ENCODE results near the gene ATP4B. TPM values are rescaled to one million over a fixed set of nuclear protein-coding genes. Genes with fewer than 3 reads are reported as not detected.

ATP4B gene
- total RNA-seq, 1 experiment from 2014 or later = not detected

DNA sequence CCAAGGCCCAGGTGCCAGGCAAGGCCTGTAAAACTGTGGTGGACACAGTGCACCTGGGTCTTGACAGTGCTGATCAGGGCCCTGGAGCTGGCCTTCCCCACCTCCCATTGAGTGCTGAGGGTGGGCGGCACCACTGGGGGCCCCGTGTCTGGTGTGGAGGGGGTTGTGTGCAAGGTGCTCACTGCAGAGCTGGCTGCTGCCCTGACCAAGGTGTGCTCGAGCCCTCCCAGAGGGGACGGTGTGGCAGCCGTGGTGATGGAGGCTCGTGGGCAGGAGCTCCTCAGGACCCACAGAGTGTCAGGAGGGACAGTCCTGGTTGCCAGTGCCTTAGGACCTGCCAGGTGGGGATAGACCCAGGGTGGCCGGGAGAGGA lies 23.0 kb downstream of the ATP4B start (continued):
- TF ChIP-seq, protein P1, sequence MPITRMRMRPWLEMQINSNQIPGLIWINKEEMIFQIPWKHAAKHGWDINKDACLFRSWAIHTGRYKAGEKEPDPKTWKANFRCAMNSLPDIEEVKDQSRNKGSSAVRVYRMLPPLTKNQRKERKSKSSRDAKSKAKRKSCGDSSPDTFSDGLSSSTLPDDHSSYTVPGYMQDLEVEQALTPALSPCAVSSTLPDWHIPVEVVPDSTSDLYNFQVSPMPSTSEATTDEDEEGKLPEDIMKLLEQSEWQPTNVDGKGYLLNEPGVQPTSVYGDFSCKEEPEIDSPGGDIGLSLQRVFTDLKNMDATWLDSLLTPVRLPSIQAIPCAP (CRISPR knock-in tag; IDR thresholded peaks at IDR 0.05) = no peak
- TF ChIP-seq, protein P2, sequence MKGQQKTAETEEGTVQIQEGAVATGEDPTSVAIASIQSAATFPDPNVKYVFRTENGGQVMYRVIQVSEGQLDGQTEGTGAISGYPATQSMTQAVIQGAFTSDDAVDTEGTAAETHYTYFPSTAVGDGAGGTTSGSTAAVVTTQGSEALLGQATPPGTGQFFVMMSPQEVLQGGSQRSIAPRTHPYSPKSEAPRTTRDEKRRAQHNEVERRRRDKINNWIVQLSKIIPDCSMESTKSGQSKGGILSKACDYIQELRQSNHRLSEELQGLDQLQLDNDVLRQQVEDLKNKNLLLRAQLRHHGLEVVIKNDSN (CRISPR knock-in tag; IDR thresholded peaks at IDR 0.05) = no peak
- no peak for TF ChIP-seq RORB (CRISPR knock-in tag; IDR thresholded peaks at IDR 0.05)
- no peak for TF ChIP-seq OVOL2 (CRISPR knock-in tag; IDR thresholded peaks at IDR 0.05; ENCODE audit: borderline replicate concordance)
- TF ChIP-seq TP53 (CRISPR knock-in tag; IDR thresholded peaks at IDR 0.05) = no peak
- TF ChIP-seq GTF2I (CRISPR knock-in tag; conservative IDR thresholded peaks at IDR 0.05) = no peak
- TF ChIP-seq, protein P3, sequence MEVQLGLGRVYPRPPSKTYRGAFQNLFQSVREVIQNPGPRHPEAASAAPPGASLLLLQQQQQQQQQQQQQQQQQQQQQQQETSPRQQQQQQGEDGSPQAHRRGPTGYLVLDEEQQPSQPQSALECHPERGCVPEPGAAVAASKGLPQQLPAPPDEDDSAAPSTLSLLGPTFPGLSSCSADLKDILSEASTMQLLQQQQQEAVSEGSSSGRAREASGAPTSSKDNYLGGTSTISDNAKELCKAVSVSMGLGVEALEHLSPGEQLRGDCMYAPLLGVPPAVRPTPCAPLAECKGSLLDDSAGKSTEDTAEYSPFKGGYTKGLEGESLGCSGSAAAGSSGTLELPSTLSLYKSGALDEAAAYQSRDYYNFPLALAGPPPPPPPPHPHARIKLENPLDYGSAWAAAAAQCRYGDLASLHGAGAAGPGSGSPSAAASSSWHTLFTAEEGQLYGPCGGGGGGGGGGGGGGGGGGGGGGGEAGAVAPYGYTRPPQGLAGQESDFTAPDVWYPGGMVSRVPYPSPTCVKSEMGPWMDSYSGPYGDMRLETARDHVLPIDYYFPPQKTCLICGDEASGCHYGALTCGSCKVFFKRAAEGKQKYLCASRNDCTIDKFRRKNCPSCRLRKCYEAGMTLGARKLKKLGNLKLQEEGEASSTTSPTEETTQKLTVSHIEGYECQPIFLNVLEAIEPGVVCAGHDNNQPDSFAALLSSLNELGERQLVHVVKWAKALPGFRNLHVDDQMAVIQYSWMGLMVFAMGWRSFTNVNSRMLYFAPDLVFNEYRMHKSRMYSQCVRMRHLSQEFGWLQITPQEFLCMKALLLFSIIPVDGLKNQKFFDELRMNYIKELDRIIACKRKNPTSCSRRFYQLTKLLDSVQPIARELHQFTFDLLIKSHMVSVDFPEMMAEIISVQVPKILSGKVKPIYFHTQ (CRISPR knock-in tag; IDR thresholded peaks at IDR 0.05) = no peak
- no peak for TF ChIP-seq JAZF1 (CRISPR knock-in tag; IDR thresholded peaks at IDR 0.05)
- no peak for TF ChIP-seq TEAD4 (CRISPR knock-in tag; IDR thresholded peaks at IDR 0.05)
- TF ChIP-seq, protein P4, sequence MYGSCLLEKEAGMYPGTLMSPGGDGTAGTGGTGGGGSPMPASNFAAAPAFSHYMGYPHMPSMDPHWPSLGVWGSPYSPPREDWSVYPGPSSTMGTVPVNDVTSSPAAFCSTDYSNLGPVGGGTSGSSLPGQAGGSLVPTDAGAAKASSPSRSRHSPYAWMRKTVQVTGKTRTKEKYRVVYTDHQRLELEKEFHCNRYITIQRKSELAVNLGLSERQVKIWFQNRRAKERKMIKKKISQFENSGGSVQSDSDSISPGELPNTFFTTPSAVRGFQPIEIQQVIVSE (CRISPR knock-in tag; IDR thresholded peaks at IDR 0.05; ENCODE audit: borderline replicate concordance) = no peak
- TF ChIP-seq MYBL2 (CRISPR knock-in tag; IDR thresholded peaks at IDR 0.05) = no peak
- no peak for TF ChIP-seq GRHL2 (CRISPR knock-in tag; IDR thresholded peaks at IDR 0.05; ENCODE audit: insufficient replicate concordance, severe bottlenecking)

DNA sequence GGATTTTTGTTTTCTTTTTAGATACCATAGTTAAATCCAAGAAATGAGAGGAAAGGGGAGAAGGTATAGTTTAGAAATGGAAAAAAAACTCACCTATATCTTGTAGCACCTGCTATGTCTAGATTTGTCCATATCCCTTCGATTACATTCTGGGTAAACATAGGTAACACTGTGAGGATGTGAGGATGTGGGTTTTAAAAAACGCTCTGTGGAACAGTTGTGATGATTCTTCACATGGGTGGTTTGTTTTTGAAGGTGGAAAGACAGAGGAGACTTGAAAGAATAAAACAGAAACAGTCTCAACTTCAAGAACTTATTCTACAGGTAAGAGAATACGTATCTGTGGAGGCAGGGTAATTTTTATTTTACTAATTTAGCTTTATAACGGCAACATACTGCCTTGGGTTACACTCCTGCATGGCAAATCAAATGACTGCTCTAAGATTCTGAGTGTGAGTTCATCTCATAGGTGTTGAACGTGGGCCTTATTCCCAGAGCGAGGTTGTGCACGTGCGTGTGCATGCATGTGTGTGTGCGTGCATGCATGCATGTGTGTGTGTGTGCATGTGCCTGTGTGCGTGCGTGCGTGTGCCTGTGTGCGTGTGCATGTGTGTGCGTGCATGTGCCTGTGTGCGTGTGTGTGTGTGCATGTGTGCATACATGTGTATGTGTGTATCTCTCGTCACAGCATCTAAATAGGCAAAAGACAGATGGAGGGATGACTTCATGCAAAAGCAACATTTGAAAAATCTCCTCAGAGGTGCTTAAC lies 23.5 kb downstream of the ATP4B start:
- POLR2A ChIA-PET = no interaction called here
- CTCF ChIA-PET = no interaction called here
- DNase-seq (ENCODE audit: low spot score) = no peak
- no peaks in the 10 kb centered on the region for H3K9me3 Mint-ChIP-seq
- H3K27ac Mint-ChIP-seq = no peak overlapping the region
- H3K36me3 Mint-ChIP-seq = peaks cover 64% of the 10 kb centered on the region
- H3K27me3 Mint-ChIP-seq (ENCODE audit: low read depth) = no peaks in the 10 kb centered on the region
- no peak for ATAC-seq
- H3K4me3 Mint-ChIP-seq = no peak overlapping the region
- H3K4me1 Mint-ChIP-seq = no peaks in the 10 kb centered on the region
- TF ChIP-seq, protein P5, sequence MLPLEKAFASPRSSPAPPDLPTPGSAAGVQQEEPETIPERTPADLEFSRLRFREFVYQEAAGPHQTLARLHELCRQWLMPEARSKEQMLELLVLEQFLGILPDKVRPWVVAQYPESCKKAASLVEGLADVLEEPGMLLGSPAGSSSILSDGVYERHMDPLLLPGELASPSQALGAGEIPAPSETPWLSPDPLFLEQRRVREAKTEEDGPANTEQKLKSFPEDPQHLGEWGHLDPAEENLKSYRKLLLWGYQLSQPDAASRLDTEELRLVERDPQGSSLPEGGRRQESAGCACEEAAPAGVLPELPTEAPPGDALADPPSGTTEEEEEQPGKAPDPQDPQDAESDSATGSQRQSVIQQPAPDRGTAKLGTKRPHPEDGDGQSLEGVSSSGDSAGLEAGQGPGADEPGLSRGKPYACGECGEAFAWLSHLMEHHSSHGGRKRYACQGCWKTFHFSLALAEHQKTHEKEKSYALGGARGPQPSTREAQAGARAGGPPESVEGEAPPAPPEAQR (CRISPR knock-in tag; IDR thresholded peaks at IDR 0.05) = no peak
- TF ChIP-seq NR3C1 (CRISPR knock-in tag; conservative IDR thresholded peaks at IDR 0.05; ENCODE audit: low read depth) = no peak
- TF ChIP-seq NR1H2 (CRISPR knock-in tag; IDR thresholded peaks at IDR 0.05) = no peak
- no peak for TF ChIP-seq ZBTB21 (CRISPR knock-in tag; IDR thresholded peaks at IDR 0.05; ENCODE audit: borderline replicate concordance)
- TF ChIP-seq NFYB (CRISPR knock-in tag; conservative IDR thresholded peaks at IDR 0.05; ENCODE audit: low read depth) = no peak
- TF ChIP-seq ZNF219 (CRISPR knock-in tag; IDR thresholded peaks at IDR 0.05; ENCODE audit: borderline replicate concordance) = no peak
- no peak for TF ChIP-seq ELF4 (CRISPR knock-in tag; IDR thresholded peaks at IDR 0.05; ENCODE audit: low read depth)
- TF ChIP-seq, protein P6, sequence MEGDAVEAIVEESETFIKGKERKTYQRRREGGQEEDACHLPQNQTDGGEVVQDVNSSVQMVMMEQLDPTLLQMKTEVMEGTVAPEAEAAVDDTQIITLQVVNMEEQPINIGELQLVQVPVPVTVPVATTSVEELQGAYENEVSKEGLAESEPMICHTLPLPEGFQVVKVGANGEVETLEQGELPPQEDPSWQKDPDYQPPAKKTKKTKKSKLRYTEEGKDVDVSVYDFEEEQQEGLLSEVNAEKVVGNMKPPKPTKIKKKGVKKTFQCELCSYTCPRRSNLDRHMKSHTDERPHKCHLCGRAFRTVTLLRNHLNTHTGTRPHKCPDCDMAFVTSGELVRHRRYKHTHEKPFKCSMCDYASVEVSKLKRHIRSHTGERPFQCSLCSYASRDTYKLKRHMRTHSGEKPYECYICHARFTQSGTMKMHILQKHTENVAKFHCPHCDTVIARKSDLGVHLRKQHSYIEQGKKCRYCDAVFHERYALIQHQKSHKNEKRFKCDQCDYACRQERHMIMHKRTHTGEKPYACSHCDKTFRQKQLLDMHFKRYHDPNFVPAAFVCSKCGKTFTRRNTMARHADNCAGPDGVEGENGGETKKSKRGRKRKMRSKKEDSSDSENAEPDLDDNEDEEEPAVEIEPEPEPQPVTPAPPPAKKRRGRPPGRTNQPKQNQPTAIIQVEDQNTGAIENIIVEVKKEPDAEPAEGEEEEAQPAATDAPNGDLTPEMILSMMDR (IDR thresholded peaks at IDR 0.05) = no peak
- TF ChIP-seq NR2C2 (CRISPR knock-in tag; IDR thresholded peaks at IDR 0.05) = no peak
- TF ChIP-seq GABPB1 (CRISPR knock-in tag; IDR thresholded peaks at IDR 0.05) = no peak
- TF ChIP-seq ZNF317 (CRISPR knock-in tag; IDR thresholded peaks at IDR 0.05; ENCODE audit: borderline replicate concordance, low read depth) = no peak
- TF ChIP-seq, protein P7, sequence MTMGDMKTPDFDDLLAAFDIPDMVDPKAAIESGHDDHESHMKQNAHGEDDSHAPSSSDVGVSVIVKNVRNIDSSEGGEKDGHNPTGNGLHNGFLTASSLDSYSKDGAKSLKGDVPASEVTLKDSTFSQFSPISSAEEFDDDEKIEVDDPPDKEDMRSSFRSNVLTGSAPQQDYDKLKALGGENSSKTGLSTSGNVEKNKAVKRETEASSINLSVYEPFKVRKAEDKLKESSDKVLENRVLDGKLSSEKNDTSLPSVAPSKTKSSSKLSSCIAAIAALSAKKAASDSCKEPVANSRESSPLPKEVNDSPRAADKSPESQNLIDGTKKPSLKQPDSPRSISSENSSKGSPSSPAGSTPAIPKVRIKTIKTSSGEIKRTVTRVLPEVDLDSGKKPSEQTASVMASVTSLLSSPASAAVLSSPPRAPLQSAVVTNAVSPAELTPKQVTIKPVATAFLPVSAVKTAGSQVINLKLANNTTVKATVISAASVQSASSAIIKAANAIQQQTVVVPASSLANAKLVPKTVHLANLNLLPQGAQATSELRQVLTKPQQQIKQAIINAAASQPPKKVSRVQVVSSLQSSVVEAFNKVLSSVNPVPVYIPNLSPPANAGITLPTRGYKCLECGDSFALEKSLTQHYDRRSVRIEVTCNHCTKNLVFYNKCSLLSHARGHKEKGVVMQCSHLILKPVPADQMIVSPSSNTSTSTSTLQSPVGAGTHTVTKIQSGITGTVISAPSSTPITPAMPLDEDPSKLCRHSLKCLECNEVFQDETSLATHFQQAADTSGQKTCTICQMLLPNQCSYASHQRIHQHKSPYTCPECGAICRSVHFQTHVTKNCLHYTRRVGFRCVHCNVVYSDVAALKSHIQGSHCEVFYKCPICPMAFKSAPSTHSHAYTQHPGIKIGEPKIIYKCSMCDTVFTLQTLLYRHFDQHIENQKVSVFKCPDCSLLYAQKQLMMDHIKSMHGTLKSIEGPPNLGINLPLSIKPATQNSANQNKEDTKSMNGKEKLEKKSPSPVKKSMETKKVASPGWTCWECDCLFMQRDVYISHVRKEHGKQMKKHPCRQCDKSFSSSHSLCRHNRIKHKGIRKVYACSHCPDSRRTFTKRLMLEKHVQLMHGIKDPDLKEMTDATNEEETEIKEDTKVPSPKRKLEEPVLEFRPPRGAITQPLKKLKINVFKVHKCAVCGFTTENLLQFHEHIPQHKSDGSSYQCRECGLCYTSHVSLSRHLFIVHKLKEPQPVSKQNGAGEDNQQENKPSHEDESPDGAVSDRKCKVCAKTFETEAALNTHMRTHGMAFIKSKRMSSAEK (CRISPR knock-in tag; IDR thresholded peaks at IDR 0.05; ENCODE audit: borderline replicate concordance) = no peak
- no peak for TF ChIP-seq ZNF232 (CRISPR knock-in tag; IDR thresholded peaks at IDR 0.05)

Data from WTC11 (cell line).